ENCODE results near the gene FAM241B. TPM values are rescaled to one million over a fixed set of nuclear protein-coding genes. Genes with fewer than 3 reads are reported as not detected.

The FAM241B gene
- total and polyA plus RNA-seq, 5 donors from 2014 or later: 9.7 to 21.2 (median 17.3) TPM

DNA sequence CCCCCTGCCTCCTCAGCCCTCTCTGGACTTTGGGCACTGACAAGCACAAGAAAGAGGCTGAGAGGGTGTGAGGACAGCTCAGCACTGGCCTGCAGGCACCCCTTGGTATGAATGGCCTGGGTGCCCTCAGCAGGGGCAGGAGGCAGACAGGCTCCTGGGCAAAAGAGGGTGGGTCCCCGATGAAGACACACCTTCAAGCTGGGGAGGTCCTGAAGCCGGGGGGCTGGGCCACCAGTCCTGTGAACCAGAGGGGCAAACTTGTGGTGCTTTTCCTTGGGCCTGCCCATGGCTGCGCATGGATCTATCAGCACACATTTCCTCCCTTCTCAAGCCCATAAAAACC, 22.8 kb downstream of the FAM241B start:
- H3K27me3 ChIP-seq (ENCODE audit: control insufficient read depth, insufficient read depth, low read length): no peaks in the 10 kb centered on the region
- H3K4me3 Mint-ChIP-seq: no peak overlapping the region
- no peaks in the 10 kb centered on the region for H3K9me3 ChIP-seq (ENCODE audit: control insufficient read depth in 2 of 2, low read length in 2 of 2)
- H3K4me1 ChIP-seq (ENCODE audit: control insufficient read depth, insufficient read depth, low read length, poor library complexity, severe bottlenecking): peaks cover 4% of the 10 kb centered on the region
- ATAC-seq (ENCODE audit: low read depth in 2 of 2) (no peak), DNase-seq (no peak)
- peaks cover 0 to 9% (median under 1%) of the 10 kb centered on the region in 4 donors for H3K4me1 Mint-ChIP-seq
- H3K27ac Mint-ChIP-seq: no peak overlapping the region
- no peak overlapping the region for H3K27ac ChIP-seq (ENCODE audit: insufficient read depth, low read length, poor library complexity, severe bottlenecking)
- H3K36me3 ChIP-seq (ENCODE audit: control insufficient read depth, insufficient read depth, low read length): no peaks in the 10 kb centered on the region
- no peak overlapping the region for H3K4me3 ChIP-seq (ENCODE audit: low read depth, low read length)
- H3K36me3 Mint-ChIP-seq: no peaks in the 10 kb centered on the region
- H3K9me3 Mint-ChIP-seq: no peaks in the 10 kb centered on the region
- no peaks in the 10 kb centered on the region for H3K27me3 Mint-ChIP-seq

GRCh38 chr10:69653561-69653960, 23.5 kb downstream of the FAM241B start:
- peaks cover 0 to 9% (median under 1%) of the 10 kb centered on the region in 4 donors for H3K4me1 Mint-ChIP-seq

DNA sequence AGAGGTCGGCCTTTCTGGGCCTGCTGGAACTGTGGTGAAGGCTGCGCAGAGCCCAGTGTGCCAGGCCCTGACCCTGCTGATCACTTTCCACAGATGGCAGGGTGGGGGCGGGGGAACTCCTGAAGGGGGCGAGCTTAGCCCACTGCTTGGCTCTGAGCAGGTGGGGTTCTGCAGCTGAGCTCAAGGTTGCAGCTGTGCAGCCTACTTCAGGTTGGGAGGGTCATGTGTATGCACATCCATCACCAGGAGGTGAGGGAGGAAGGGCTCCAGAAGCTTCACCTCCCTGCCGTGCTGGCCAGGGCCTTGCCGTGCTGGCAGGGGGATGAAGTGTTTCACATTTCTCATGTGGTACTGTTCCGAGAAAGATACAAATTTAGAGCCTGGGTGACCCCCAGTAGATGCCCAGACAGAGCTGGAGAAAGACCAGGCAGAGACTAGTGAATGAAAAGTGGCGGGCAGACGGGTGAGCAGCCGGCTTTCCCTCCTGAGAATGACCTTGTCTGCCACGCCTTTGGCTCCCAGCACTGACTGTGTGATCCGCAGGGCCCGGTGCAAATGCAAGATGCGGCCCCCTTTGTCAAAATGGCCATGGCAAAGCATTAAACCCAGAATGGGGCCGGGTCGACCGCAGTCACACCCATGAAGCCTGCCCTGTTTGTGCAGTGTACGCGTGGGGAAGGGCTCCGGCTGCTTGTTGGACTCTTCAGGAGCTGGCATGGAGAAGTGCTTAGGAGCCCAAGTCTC, 25.2 kb downstream of the FAM241B start:
- no peak for ATAC-seq (ENCODE audit: low read depth in 2 of 2)
- no peak overlapping the region for H3K4me3 ChIP-seq (ENCODE audit: low read depth, low read length)
- H3K27me3 Mint-ChIP-seq: no peaks in the 10 kb centered on the region
- H3K4me3 Mint-ChIP-seq: no peak overlapping the region
- no peaks in the 10 kb centered on the region for H3K36me3 Mint-ChIP-seq
- H3K9me3 ChIP-seq (ENCODE audit: control insufficient read depth in 2 of 2, low read length in 2 of 2): no peaks in the 10 kb centered on the region
- no peaks in the 10 kb centered on the region for H3K9me3 Mint-ChIP-seq
- no peaks in the 10 kb centered on the region for H3K27me3 ChIP-seq (ENCODE audit: control insufficient read depth, insufficient read depth, low read length)
- DNase-seq: no peak
- H3K4me1 Mint-ChIP-seq: peaks cover 0 to 9% (median under 1%) of the 10 kb centered on the region in 4 donors
- H3K36me3 ChIP-seq (ENCODE audit: control insufficient read depth, insufficient read depth, low read length): no peaks in the 10 kb centered on the region
- peaks cover 4% of the 10 kb centered on the region for H3K4me1 ChIP-seq (ENCODE audit: control insufficient read depth, insufficient read depth, low read length, poor library complexity, severe bottlenecking)
- no peak overlapping the region for H3K27ac ChIP-seq (ENCODE audit: insufficient read depth, low read length, poor library complexity, severe bottlenecking)
- H3K27ac Mint-ChIP-seq: no peak overlapping the region

More at GRCh38 chr10:69653561-69653960, 23.5 kb downstream of the FAM241B start:
- peaks cover 4% of the 10 kb centered on the region for H3K4me1 ChIP-seq (ENCODE audit: control insufficient read depth, insufficient read depth, low read length, poor library complexity, severe bottlenecking)
- H3K27me3 ChIP-seq (ENCODE audit: control insufficient read depth, insufficient read depth, low read length): no peaks in the 10 kb centered on the region
- ATAC-seq (ENCODE audit: low read depth in 2 of 2) (no peak), DNase-seq (no peak)
- Mint-ChIP-seq H3K4me3 (no peak overlapping the region), H3K27ac (no peak overlapping the region), H3K27me3 (no peaks in the 10 kb centered on the region), H3K36me3 (no peaks in the 10 kb centered on the region), H3K9me3 (no peaks in the 10 kb centered on the region)
- H3K9me3 ChIP-seq (ENCODE audit: control insufficient read depth in 2 of 2, low read length in 2 of 2): no peaks in the 10 kb centered on the region
- no peaks in the 10 kb centered on the region for H3K36me3 ChIP-seq (ENCODE audit: control insufficient read depth, insufficient read depth, low read length)
- H3K4me3 ChIP-seq (ENCODE audit: low read depth, low read length): no peak overlapping the region
- no peak overlapping the region for H3K27ac ChIP-seq (ENCODE audit: insufficient read depth, low read length, poor library complexity, severe bottlenecking)

DNA sequence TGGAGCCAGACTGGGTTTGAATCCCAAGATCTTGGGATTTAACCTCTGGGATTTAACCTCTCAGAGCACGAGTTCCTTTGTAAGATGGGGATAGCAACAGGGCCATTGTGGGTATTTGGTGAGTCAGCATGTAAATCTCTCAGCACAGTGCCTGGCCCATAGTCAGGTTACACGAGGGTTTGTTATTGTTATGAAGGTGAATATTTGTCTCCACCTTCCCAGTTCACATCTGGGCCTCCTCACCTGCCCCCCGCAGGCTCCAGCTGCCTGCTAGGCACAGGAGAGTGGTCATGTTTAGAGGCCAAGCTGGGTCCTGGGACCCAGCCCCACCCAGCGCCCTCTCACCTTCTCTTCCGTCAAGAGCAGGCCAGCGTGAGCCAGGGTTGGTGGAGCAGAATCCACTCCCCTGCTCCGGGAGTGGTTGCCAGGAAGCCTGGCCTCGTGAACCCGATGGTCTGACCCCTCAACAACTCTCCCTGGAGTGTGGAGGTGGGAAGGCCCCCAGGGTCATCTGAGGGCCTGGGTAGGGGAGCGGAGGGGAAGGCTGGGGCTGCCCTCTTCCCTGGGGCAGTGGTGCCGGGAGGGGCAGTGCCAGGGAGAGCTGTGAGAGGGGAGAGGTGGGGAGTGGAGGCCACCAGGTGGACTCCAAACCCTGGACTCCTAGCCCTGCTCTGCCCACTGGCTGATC, 26.0 kb downstream of the FAM241B start:
- Mint-ChIP-seq H3K4me3 (no peak overlapping the region), H3K9me3 (peaks cover 0 to 2% (median 0%) of the 10 kb centered on the region in 7 donors), H3K27me3 (peaks cover 4% of the 10 kb centered on the region), H3K4me1 (peaks cover 0 to 4% (median under 1%) of the 10 kb centered on the region in 4 donors), H3K36me3 (no peaks in the 10 kb centered on the region), H3K27ac (no peak overlapping the region)
- Histone ChIP-seq H3K4me1 (ENCODE audit: control insufficient read depth, insufficient read depth, low read length, poor library complexity, severe bottlenecking) (peaks cover 3% of the 10 kb centered on the region), H3K9me3 (ENCODE audit: control insufficient read depth in 2 of 2, low read length in 2 of 2) (no peaks in the 10 kb centered on the region), H3K27me3 (ENCODE audit: control insufficient read depth, insufficient read depth, low read length) (no peaks in the 10 kb centered on the region), H3K36me3 (ENCODE audit: control insufficient read depth, insufficient read depth, low read length) (no peaks in the 10 kb centered on the region), H3K4me3 (ENCODE audit: low read depth, low read length) (no peak overlapping the region), H3K27ac (ENCODE audit: insufficient read depth, low read length, poor library complexity, severe bottlenecking) (no peak overlapping the region)
- DNase-seq: no peak
- no peak for ATAC-seq (ENCODE audit: low read depth in 2 of 2)

GRCh38 chr10:69656742-69657269, 26.8 kb downstream of the FAM241B start:
- Mint-ChIP-seq H3K27me3 (peaks cover 4% of the 10 kb centered on the region), H3K9me3 (peaks cover 0 to 2% (median 0%) of the 10 kb centered on the region in 7 donors), H3K27ac (no peak overlapping the region), H3K4me1 (no peaks in the 10 kb centered on the region), H3K4me3 (no peak overlapping the region), H3K36me3 (no peaks in the 10 kb centered on the region)
- Histone ChIP-seq H3K36me3 (ENCODE audit: control insufficient read depth, insufficient read depth, low read length) (no peaks in the 10 kb centered on the region), H3K27ac (ENCODE audit: insufficient read depth, low read length, poor library complexity, severe bottlenecking) (no peak overlapping the region), H3K4me3 (ENCODE audit: low read depth, low read length) (no peak overlapping the region), H3K4me1 (ENCODE audit: control insufficient read depth, insufficient read depth, low read length, poor library complexity, severe bottlenecking) (no peaks in the 10 kb centered on the region), H3K27me3 (ENCODE audit: control insufficient read depth, insufficient read depth, low read length) (no peaks in the 10 kb centered on the region), H3K9me3 (ENCODE audit: control insufficient read depth in 2 of 2, low read length in 2 of 2) (no peaks in the 10 kb centered on the region)
- DNase-seq (no peak), ATAC-seq (ENCODE audit: low read depth in 2 of 2) (no peak)

- no peaks in the 10 kb centered on the region for H3K36me3 Mint-ChIP-seq
- ATAC-seq (ENCODE audit: low read depth in 2 of 2) (no peak), DNase-seq (no peak)
- Histone ChIP-seq H3K27me3 (ENCODE audit: control insufficient read depth, insufficient read depth, low read length) (no peaks in the 10 kb centered on the region), H3K27ac (ENCODE audit: insufficient read depth, low read length, poor library complexity, severe bottlenecking) (no peak overlapping the region), H3K36me3 (ENCODE audit: control insufficient read depth, insufficient read depth, low read length) (no peaks in the 10 kb centered on the region), H3K9me3 (ENCODE audit: control insufficient read depth in 2 of 2, low read length in 2 of 2) (no peaks in the 10 kb centered on the region), H3K4me1 (ENCODE audit: control insufficient read depth, insufficient read depth, low read length, poor library complexity, severe bottlenecking) (no peaks in the 10 kb centered on the region), H3K4me3 (ENCODE audit: low read depth, low read length) (no peak overlapping the region)
- H3K4me1 Mint-ChIP-seq: no peaks in the 10 kb centered on the region
- H3K27me3 Mint-ChIP-seq: peaks cover 4% of the 10 kb centered on the region
- no peak overlapping the region for H3K4me3 Mint-ChIP-seq
- H3K27ac Mint-ChIP-seq: no peak overlapping the region
- peaks cover 0 to 2% (median 0%) of the 10 kb centered on the region in 7 donors for H3K9me3 Mint-ChIP-seq
Measured at GRCh38 chr10:69657430-69657829, 27.4 kb downstream of the FAM241B start.

DNA sequence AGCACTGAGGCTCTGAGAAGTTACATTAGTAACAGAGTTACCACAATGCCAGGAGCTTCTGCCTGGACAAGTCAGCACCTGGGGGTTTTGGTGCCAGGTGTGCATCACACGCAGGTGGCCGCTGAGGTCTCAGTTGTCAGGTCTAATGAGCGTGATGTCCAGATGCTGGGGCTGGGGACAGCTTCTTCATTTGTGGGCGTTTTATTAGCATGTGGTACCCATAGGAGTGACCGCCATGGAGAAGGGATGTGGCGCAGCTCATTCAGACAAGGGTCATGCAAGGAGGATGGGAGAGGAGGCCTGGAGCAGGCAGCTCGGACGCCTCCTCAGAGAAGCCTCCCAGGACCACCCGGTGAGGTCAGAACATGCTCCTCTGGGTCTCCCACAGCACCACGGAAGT, 27.8 kb downstream of the FAM241B start:
- Mint-ChIP-seq H3K27me3 (peaks cover 4% of the 10 kb centered on the region), H3K4me3 (no peak overlapping the region), H3K36me3 (no peaks in the 10 kb centered on the region), H3K27ac (peak overlapping the region in 1 of 3 donors; percentile 20), H3K4me1 (no peaks in the 10 kb centered on the region), H3K9me3 (peaks cover 0 to 2% (median 0%) of the 10 kb centered on the region in 7 donors)
- no peak overlapping the region for H3K4me3 ChIP-seq (ENCODE audit: low read depth, low read length)
- H3K27me3 ChIP-seq (ENCODE audit: control insufficient read depth, insufficient read depth, low read length): no peaks in the 10 kb centered on the region
- H3K4me1 ChIP-seq (ENCODE audit: control insufficient read depth, insufficient read depth, low read length, poor library complexity, severe bottlenecking): no peaks in the 10 kb centered on the region
- DNase-seq: no peak
- H3K36me3 ChIP-seq (ENCODE audit: control insufficient read depth, insufficient read depth, low read length): no peaks in the 10 kb centered on the region
- no peaks in the 10 kb centered on the region for H3K9me3 ChIP-seq (ENCODE audit: control insufficient read depth in 2 of 2, low read length in 2 of 2)
- no peak for ATAC-seq (ENCODE audit: low read depth in 2 of 2)
- no peak overlapping the region for H3K27ac ChIP-seq (ENCODE audit: insufficient read depth, low read length, poor library complexity, severe bottlenecking)
